HepG2 (cell line): ENCODE results near the gene CEBPA.

Source experiments
- CTCF ChIP-seq: sonication (generic); formaldehyde crosslinking; IDR thresholded peaks from 2 replicates; pipeline ENCODE4 v1.5.0; 2020; ENCODE audit warnings: mild to moderate bottlenecking, missing genetic modification reagents, moderate library complexity
- EEA1 ChIP-seq: sonication (generic); formaldehyde crosslinking; IDR thresholded peaks from 2 replicates; pipeline ENCODE4 v1.5.1; 2020; ENCODE audit warnings: mild to moderate bottlenecking, missing genetic modification reagents, borderline replicate concordance
- HCFC1 ChIP-seq: fragments of 150-350 bp; IDR thresholded peaks from 2 replicates; pipeline ENCODE4 v1.6.1; 2014; ENCODE audit warnings: low read depth, low read length
- JUND ChIP-seq: sonication (generic); formaldehyde crosslinking; IDR thresholded peaks from 2 replicates; pipeline ENCODE4 v1.8.0; 2022; ENCODE audit warnings: mild to moderate bottlenecking, missing genetic modification reagents
- POLR2A ChIP-seq, 2 experiments: IDR thresholded peaks; 2 replicates each; pipeline ENCODE4 v1.6.1; 2011; ENCODE audit warnings: low read depth in 2 of 2, low read length in 2 of 2, mild to moderate bottlenecking in 1 of 2, moderate library complexity in 1 of 2; ENCODE audit not compliant: insufficient read depth in 1 of 2
- POLR2AphosphoS5 ChIP-seq: IDR thresholded peaks from 2 replicates; pipeline ENCODE4 v1.6.1; 2012; ENCODE audit warnings: low read depth, low read length
- THAP11 ChIP-seq: IDR thresholded peaks from 2 replicates; pipeline ENCODE4 v1.6.1; 2016; ENCODE audit warnings: missing biosample characterization, missing genetic modification reagents
- ZBTB7A ChIP-seq: sonication (generic); formaldehyde crosslinking; IDR thresholded peaks from 2 replicates; pipeline ENCODE4 v1.8.0; 2022; ENCODE audit warnings: mild to moderate bottlenecking, missing genetic modification reagents
- ZNF232 ChIP-seq: sonication (generic); formaldehyde crosslinking; IDR thresholded peaks from 2 replicates; pipeline ENCODE4 v1.4.0; 2020; ENCODE audit warnings: missing genetic modification reagents, borderline replicate concordance
- TF ChIP-seq, protein P1 (sequence below), 2 experiments: IDR thresholded peaks; 2 replicates each; pipeline ENCODE4 v1.6.1; 2011 to 2012; ENCODE audit warnings: low read length in 2 of 2, borderline replicate concordance in 1 of 2, low read depth in 1 of 2, mild to moderate bottlenecking in 1 of 2, moderate library complexity in 1 of 2

- no peak for TF ChIP-seq HCFC1
- no peak for TF ChIP-seq JUND (CRISPR knock-in tag)
- TF ChIP-seq ZBTB7A (CRISPR knock-in tag): no peak
- TF ChIP-seq POLR2AphosphoS5: no peak
- TF ChIP-seq, protein P1, sequence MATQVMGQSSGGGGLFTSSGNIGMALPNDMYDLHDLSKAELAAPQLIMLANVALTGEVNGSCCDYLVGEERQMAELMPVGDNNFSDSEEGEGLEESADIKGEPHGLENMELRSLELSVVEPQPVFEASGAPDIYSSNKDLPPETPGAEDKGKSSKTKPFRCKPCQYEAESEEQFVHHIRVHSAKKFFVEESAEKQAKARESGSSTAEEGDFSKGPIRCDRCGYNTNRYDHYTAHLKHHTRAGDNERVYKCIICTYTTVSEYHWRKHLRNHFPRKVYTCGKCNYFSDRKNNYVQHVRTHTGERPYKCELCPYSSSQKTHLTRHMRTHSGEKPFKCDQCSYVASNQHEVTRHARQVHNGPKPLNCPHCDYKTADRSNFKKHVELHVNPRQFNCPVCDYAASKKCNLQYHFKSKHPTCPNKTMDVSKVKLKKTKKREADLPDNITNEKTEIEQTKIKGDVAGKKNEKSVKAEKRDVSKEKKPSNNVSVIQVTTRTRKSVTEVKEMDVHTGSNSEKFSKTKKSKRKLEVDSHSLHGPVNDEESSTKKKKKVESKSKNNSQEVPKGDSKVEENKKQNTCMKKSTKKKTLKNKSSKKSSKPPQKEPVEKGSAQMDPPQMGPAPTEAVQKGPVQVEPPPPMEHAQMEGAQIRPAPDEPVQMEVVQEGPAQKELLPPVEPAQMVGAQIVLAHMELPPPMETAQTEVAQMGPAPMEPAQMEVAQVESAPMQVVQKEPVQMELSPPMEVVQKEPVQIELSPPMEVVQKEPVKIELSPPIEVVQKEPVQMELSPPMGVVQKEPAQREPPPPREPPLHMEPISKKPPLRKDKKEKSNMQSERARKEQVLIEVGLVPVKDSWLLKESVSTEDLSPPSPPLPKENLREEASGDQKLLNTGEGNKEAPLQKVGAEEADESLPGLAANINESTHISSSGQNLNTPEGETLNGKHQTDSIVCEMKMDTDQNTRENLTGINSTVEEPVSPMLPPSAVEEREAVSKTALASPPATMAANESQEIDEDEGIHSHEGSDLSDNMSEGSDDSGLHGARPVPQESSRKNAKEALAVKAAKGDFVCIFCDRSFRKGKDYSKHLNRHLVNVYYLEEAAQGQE (IDR thresholded peaks at IDR 0.05; ENCODE audit: borderline replicate concordance in 1 of 2, low read depth in 1 of 2, low read length in 2 of 2): no peak
- TF ChIP-seq THAP11 (CRISPR knock-in tag): no peak
- no peak for TF ChIP-seq POLR2A (IDR thresholded peaks at IDR 0.05; ENCODE audit: insufficient read depth in 1 of 2, low read depth in 2 of 2, low read length in 2 of 2)
- no peak for TF ChIP-seq ZNF232 (CRISPR knock-in tag)
- TF ChIP-seq EEA1 (CRISPR knock-in tag): no peak
- no peak for TF ChIP-seq CTCF (CRISPR knock-in tag)
Measured at GRCh38 chr19:33301900-33302174, 497 bp downstream of the CEBPA start.
